ENCODE data around the gene TMEM150B. TPM values are rescaled to one million over a fixed set of nuclear protein-coding genes. Genes with fewer than 3 reads are reported as not detected.

TMEM150B gene
- total and polyA plus RNA-seq, 2 of the 13 experiments (the other 11 are each of a cell fraction or from before 2014, with no cell fraction given) = 1.3 to 1.8 TPM

GRCh38 chr19:55301459-55302317 lies 23.5 kb downstream of the TMEM150B start (continued):
- no peak for TF ChIP-seq ZNF569 (CRISPR knock-in tag; IDR thresholded peaks at IDR 0.05; ENCODE audit: borderline replicate concordance)
- TF ChIP-seq FLYWCH1 (CRISPR knock-in tag; IDR thresholded peaks at IDR 0.05) = no peak
- TF ChIP-seq RFXANK (CRISPR knock-in tag; IDR thresholded peaks at IDR 0.05) = no peak
- peak; percentile 26; the same call in 1 of the 2 replicates for TF ChIP-seq FOXC1 (CRISPR knock-in tag; IDR thresholded peaks at IDR 0.05; ENCODE audit: borderline replicate concordance)
- no peak for TF ChIP-seq SKIL (CRISPR knock-in tag; IDR thresholded peaks at IDR 0.05; ENCODE audit: borderline replicate concordance)
- TF ChIP-seq BHLHE40 (IDR thresholded peaks at IDR 0.05; ENCODE audit: low read length) = peak; percentile 48; the same call in 1 of the 2 replicates
- TF ChIP-seq TFE3 (CRISPR knock-in tag; IDR thresholded peaks at IDR 0.05) = no peak
- TF ChIP-seq ZNF772 (CRISPR knock-in tag; IDR thresholded peaks at IDR 0.05) = 0 out of 2 replicates have a peak, but pooled peaks have one; percentile 36
- no peak for TF ChIP-seq ZNF567 (CRISPR knock-in tag; IDR thresholded peaks at IDR 0.05; ENCODE audit: borderline replicate concordance)
- TF ChIP-seq HOXA7 (CRISPR knock-in tag; IDR thresholded peaks at IDR 0.05) = no peak
- no peak for TF ChIP-seq ZNF317 (CRISPR knock-in tag; IDR thresholded peaks at IDR 0.05)
- TF ChIP-seq MATR3 (CRISPR knock-in tag; IDR thresholded peaks at IDR 0.05) = no peak
- no peak for TF ChIP-seq ZNF678 (CRISPR knock-in tag; IDR thresholded peaks at IDR 0.05)
- TF ChIP-seq GMEB1 (CRISPR knock-in tag; IDR thresholded peaks at IDR 0.05; ENCODE audit: borderline replicate concordance) = no peak
- no peak for TF ChIP-seq RNF2 (conservative IDR thresholded peaks at IDR 0.05; ENCODE audit: low read depth)
- TF ChIP-seq CBX1 (IDR thresholded peaks at IDR 0.05; ENCODE audit: low read depth) = no peak
- TF ChIP-seq ZNF879 (CRISPR knock-in tag; IDR thresholded peaks at IDR 0.05) = no peak
- TF ChIP-seq XBP1 (CRISPR knock-in tag; IDR thresholded peaks at IDR 0.05) = no peak
- TF ChIP-seq GATAD2A (CRISPR knock-in tag; IDR thresholded peaks at IDR 0.05) = peak; percentile 48
- 0 out of 2 replicates have a peak, but pooled peaks have one; percentile 35 for TF ChIP-seq ZNF556 (CRISPR knock-in tag; IDR thresholded peaks at IDR 0.05; ENCODE audit: borderline replicate concordance)
- TF ChIP-seq ZNF816 (CRISPR knock-in tag; IDR thresholded peaks at IDR 0.05; ENCODE audit: borderline replicate concordance) = no peak
- TF ChIP-seq PHF21A (CRISPR knock-in tag; IDR thresholded peaks at IDR 0.05) = no peak
- TF ChIP-seq XRCC5 (optimal IDR thresholded peaks at IDR 0.05; ENCODE audit: low read length) = no peak
- TF ChIP-seq JUND (CRISPR knock-in tag; IDR thresholded peaks at IDR 0.05) = no peak
- 0 out of 2 replicates have a peak, but pooled peaks have one; percentile 40 for TF ChIP-seq PAX8 (CRISPR knock-in tag; IDR thresholded peaks at IDR 0.05; ENCODE audit: borderline replicate concordance)
- no peak for TF ChIP-seq MEF2D (CRISPR knock-in tag; IDR thresholded peaks at IDR 0.05)
- TF ChIP-seq ZNF576 (CRISPR knock-in tag; IDR thresholded peaks at IDR 0.05) = no peak

Measured in HepG2 (cell line).